Caco-2 (cell line): ENCODE results near the gene DIABLO. TPM values are rescaled to one million over a fixed set of nuclear protein-coding genes. Genes with fewer than 3 reads are reported as not detected.

Source experiments
- BruUV-seq: library from RNA; stranded (reverse); fragments of 400-500 nt; replicated peaks from 2 replicates; lab custom pipeline; 2021; lab: Mats Ljungman, UMichigan
- CTCF ChIA-PET: fragments of 300-600 bp; sonication (Branson Sonifier 250); formaldehyde crosslinking; loops from one replicate; lab custom pipeline; 2022; ENCODE audit warnings: antibody characterized with exemption; lab: Charles Lee
- POLR2A ChIA-PET: fragments of 300-600 bp; sonication (Branson Sonifier 250); formaldehyde crosslinking; loops from one replicate; lab custom pipeline; 2022; ENCODE audit warnings: antibody characterized with exemption; lab: Charles Lee
- DNase-seq, 2 experiments: peaks; one replicate each; pipeline versions ENCODE4 v3.0.0 to v3.0.0-alpha.2; 2020 to 2022
- H3K27me3 ChIP-seq: replicated peaks from 2 replicates; pipeline ENCODE4 v1.6.0; 2011; ENCODE audit warnings: low read length; ENCODE audit not compliant: control insufficient read depth, insufficient read depth
- H3K36me3 ChIP-seq: 2 replicates; pipeline ENCODE4 v1.5.1; 2011; ENCODE audit warnings: low read length; ENCODE audit not compliant: control insufficient read depth, insufficient read depth
- H3K4me1 ChIP-seq: fragments of 250-450 bp; sonication (Bioruptor Pico); 2 replicates; pipeline ENCODE4 v1.5.1; 2020; ENCODE audit warnings: mild to moderate bottlenecking
- H3K4me3 ChIP-seq: 2 replicates; pipeline ENCODE4 v1.5.1; 2011; ENCODE audit warnings: low read depth, mild to moderate bottlenecking, control low read depth, low read length
- H3K9me3 ChIP-seq: fragments of 250-450 bp; sonication (Bioruptor Pico); 2 replicates; pipeline ENCODE4 v1.5.1; 2020; ENCODE audit warnings: mild to moderate bottlenecking, moderate library complexity
- H3K27ac Mint-ChIP-seq: one replicate; pipeline ENCODE4 v1.8.0; 2022; ENCODE audit warnings: mixed read lengths; ENCODE audit not compliant: unreplicated experiment
- H3K27me3 Mint-ChIP-seq: one replicate; pipeline ENCODE4 v1.8.0; 2022; ENCODE audit warnings: mixed read lengths; ENCODE audit not compliant: insufficient read depth, unreplicated experiment
- H3K36me3 Mint-ChIP-seq: one replicate; pipeline ENCODE4 v1.8.0; 2022; ENCODE audit warnings: mild to moderate bottlenecking, mixed read lengths; ENCODE audit not compliant: insufficient read depth, unreplicated experiment
- H3K4me1 Mint-ChIP-seq: one replicate; pipeline ENCODE4 v1.8.0; 2022; ENCODE audit warnings: low read depth, mixed read lengths; ENCODE audit not compliant: unreplicated experiment
- H3K4me3 Mint-ChIP-seq: one replicate; pipeline ENCODE4 v1.8.0; 2022; ENCODE audit warnings: mild to moderate bottlenecking, moderate library complexity, mixed read lengths; ENCODE audit not compliant: unreplicated experiment
- H3K9me3 Mint-ChIP-seq: one replicate; pipeline ENCODE4 v1.8.0; 2022; ENCODE audit warnings: mixed read lengths; ENCODE audit not compliant: unreplicated experiment
- CTCF ChIP-seq, 2 experiments: fragments of 200-600 bp in 1 of 2; IDR thresholded peaks; 1 replicate in 1 of 2; 2 replicates in 1 of 2; pipeline versions ENCODE4 v1.5.1 to v1.8.0; 2011 to 2022; ENCODE audit warnings: antibody characterized with exemption in 1 of 2, control low read depth in 1 of 2, inconsistent platforms in 1 of 2, low read depth in 1 of 2, low read length in 1 of 2, mild to moderate bottlenecking in 1 of 2, moderate library complexity in 1 of 2; ENCODE audit not compliant: insufficient read depth in 1 of 2, severe bottlenecking in 1 of 2, unreplicated experiment in 1 of 2
- intact Hi-C: fragments of 100-400 bp; cut with micrococcal nuclease; formaldehyde crosslinking; loops from one replicate; pipeline ENCODE4 v1.10.0; 2022; ENCODE audit not compliant: unreplicated experiment
- total RNA-seq: library from RNA; stranded (reverse); gene quantifications from 2 replicates; pipeline ENCODE4 v1.2.3, GENCODE V29; 2022

Gene DIABLO
- total RNA-seq, 1 experiment from 2014 or later: 86.6 TPM

GRCh38 chr12:122199484-122200355, 26.1 kb downstream of the DIABLO start:
- no peak for DNase-seq
- Histone ChIP-seq H3K36me3 (no peaks in the 10 kb centered on the region), H3K9me3 (no peaks in the 10 kb centered on the region), H3K27me3 (no peaks in the 10 kb centered on the region), H3K4me1 (peaks cover 9% of the 10 kb centered on the region; the same call in 1 of the 2 replicates), H3K4me3 (no peak overlapping the region)
- H3K27ac Mint-ChIP-seq: no peak overlapping the region
- ChIA-PET POLR2A (no interaction called here), CTCF (no interaction called here)
- intact Hi-C loops: no loop called here
- BruUV-seq: no TSS peak
- no peaks in the 10 kb centered on the region for H3K27me3 Mint-ChIP-seq
- no peak for TF ChIP-seq CTCF (IDR thresholded peaks at IDR 0.05; ENCODE audit: insufficient read depth in 1 of 2, low read depth in 1 of 2, low read length in 1 of 2, severe bottlenecking in 1 of 2, unreplicated experiment in 1 of 2)
- H3K4me1 Mint-ChIP-seq: peaks cover under 1% of the 10 kb centered on the region
- peaks cover 9% of the 10 kb centered on the region for H3K9me3 Mint-ChIP-seq
- H3K36me3 Mint-ChIP-seq: peaks cover 8% of the 10 kb centered on the region
- no peak overlapping the region for H3K4me3 Mint-ChIP-seq

- DNase-seq: no peak
- no peaks in the 10 kb centered on the region for H3K27me3 Mint-ChIP-seq
- H3K4me3 Mint-ChIP-seq: no peak overlapping the region
- Histone ChIP-seq H3K9me3 (no peaks in the 10 kb centered on the region), H3K27me3 (no peaks in the 10 kb centered on the region), H3K4me1 (0 out of 2 replicates have a peak, but pooled peaks cover 2% of the 10 kb centered on the region), H3K36me3 (no peaks in the 10 kb centered on the region), H3K4me3 (no peak overlapping the region)
- peaks cover 9% of the 10 kb centered on the region for H3K9me3 Mint-ChIP-seq
- intact Hi-C loops: no loop called here
- H3K4me1 Mint-ChIP-seq: no peaks in the 10 kb centered on the region
- H3K36me3 Mint-ChIP-seq: no peaks in the 10 kb centered on the region
- no TSS peak for BruUV-seq
- POLR2A ChIA-PET: no interaction called here
- H3K27ac Mint-ChIP-seq: no peak overlapping the region
- CTCF ChIA-PET: no interaction called here
- TF ChIP-seq CTCF (IDR thresholded peaks at IDR 0.05; ENCODE audit: insufficient read depth in 1 of 2, low read depth in 1 of 2, low read length in 1 of 2, severe bottlenecking in 1 of 2, unreplicated experiment in 1 of 2): no peak
Observed at GRCh38 chr12:122197612-122197966, 28.3 kb downstream of the DIABLO start.

GRCh38 chr12:122195405-122195804, 30.4 kb downstream of the DIABLO start:
- Mint-ChIP-seq H3K27ac (no peak overlapping the region), H3K27me3 (no peaks in the 10 kb centered on the region), H3K9me3 (peaks cover 9% of the 10 kb centered on the region), H3K36me3 (no peaks in the 10 kb centered on the region), H3K4me1 (no peaks in the 10 kb centered on the region), H3K4me3 (no peak overlapping the region)
- ChIA-PET CTCF (no interaction called here), POLR2A (no interaction called here)
- DNase-seq: no peak
- BruUV-seq: no TSS peak
- no peaks in the 10 kb centered on the region for H3K9me3 ChIP-seq
- no peaks in the 10 kb centered on the region for H3K36me3 ChIP-seq
- no peaks in the 10 kb centered on the region for H3K27me3 ChIP-seq
- no peak for TF ChIP-seq CTCF (IDR thresholded peaks at IDR 0.05; ENCODE audit: insufficient read depth in 1 of 2, low read depth in 1 of 2, low read length in 1 of 2, severe bottlenecking in 1 of 2, unreplicated experiment in 1 of 2)
- no peaks in the 10 kb centered on the region for H3K4me1 ChIP-seq
- intact Hi-C loops: no loop called here
- no peak overlapping the region for H3K4me3 ChIP-seq
